ENCODE results near the gene TLL1. TPM values are rescaled to one million over a fixed set of nuclear protein-coding genes. Genes with fewer than 3 reads are reported as not detected.

TLL1 gene
- total RNA-seq, 4 donors from 2014 or later = 4.2 to 20.4 (median 8.4) TPM

DNA sequence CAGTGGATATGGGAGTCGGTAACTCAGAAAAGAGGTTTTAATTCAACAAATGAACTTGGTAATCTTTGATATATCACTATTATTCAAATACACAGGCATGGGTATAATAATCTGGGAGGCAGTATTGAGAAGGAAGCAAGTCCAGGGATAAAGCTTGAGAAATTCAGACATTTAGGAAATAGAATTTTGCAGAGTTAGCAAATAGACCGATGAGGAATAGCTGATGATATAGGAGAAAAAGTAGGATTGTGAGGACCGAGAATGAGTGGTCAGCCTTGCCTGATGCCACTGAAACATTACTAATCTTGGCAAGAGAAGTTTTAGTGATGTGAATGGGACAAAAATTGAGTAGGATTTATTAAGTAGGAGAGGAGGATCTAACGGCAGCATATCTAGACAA is 71.9 kb downstream of the TLL1 start:
- 91 to 92% methylated on average over 4 of the region's 4 CpGs for WGBS, 2 donors
- no peak for TF ChIP-seq EP300 (IDR thresholded peaks at IDR 0.05)
- TF ChIP-seq POLR2A (IDR thresholded peaks at IDR 0.05) = no peak
- TF ChIP-seq, protein P1, sequence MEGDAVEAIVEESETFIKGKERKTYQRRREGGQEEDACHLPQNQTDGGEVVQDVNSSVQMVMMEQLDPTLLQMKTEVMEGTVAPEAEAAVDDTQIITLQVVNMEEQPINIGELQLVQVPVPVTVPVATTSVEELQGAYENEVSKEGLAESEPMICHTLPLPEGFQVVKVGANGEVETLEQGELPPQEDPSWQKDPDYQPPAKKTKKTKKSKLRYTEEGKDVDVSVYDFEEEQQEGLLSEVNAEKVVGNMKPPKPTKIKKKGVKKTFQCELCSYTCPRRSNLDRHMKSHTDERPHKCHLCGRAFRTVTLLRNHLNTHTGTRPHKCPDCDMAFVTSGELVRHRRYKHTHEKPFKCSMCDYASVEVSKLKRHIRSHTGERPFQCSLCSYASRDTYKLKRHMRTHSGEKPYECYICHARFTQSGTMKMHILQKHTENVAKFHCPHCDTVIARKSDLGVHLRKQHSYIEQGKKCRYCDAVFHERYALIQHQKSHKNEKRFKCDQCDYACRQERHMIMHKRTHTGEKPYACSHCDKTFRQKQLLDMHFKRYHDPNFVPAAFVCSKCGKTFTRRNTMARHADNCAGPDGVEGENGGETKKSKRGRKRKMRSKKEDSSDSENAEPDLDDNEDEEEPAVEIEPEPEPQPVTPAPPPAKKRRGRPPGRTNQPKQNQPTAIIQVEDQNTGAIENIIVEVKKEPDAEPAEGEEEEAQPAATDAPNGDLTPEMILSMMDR (IDR thresholded peaks at IDR 0.05) = no peak
- Histone ChIP-seq H3K9me3 (peaks cover 0 to 5% (median 0%) of the 10 kb centered on the region in 4 donors), H3K4me3 (no peak overlapping the region), H3K27ac (no peak overlapping the region), H3K27me3 (no peaks in the 10 kb centered on the region), H3K36me3 (no peaks in the 10 kb centered on the region), H3K4me1 (no peaks in the 10 kb centered on the region)
- no peak for DNase-seq (ENCODE audit: low spot score in 2 of 2)

DNA sequence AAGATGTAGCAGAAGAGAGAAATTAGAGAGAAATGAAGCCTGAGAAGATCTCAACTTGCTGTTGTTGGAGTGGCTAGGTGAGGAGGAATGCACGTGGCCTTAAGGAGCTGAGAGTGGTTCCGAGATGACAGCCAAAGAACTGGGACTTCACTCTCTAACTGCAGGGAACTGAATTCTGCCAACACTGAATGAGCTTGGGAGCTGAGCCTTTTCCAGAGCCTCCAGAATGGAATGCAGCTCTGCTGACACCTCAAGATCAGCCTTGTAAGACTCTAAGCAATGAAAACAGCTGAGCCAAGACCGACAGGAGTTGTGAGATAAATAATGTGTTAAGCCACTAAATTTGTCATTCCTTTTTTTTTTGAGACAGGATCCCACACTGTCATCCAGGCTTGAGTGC is 73.0 kb downstream of the TLL1 start:
- Histone ChIP-seq H3K27ac (no peak overlapping the region), H3K27me3 (no peaks in the 10 kb centered on the region), H3K9me3 (peaks cover 0 to 5% (median 0%) of the 10 kb centered on the region in 4 donors), H3K36me3 (no peaks in the 10 kb centered on the region), H3K4me3 (no peak overlapping the region), H3K4me1 (no peaks in the 10 kb centered on the region)
- TF ChIP-seq, protein P1 (IDR thresholded peaks at IDR 0.05) = no peak
- TF ChIP-seq EP300 (IDR thresholded peaks at IDR 0.05) = no peak
- no peak for TF ChIP-seq POLR2A (IDR thresholded peaks at IDR 0.05)
- no peak for DNase-seq (ENCODE audit: low spot score in 2 of 2)
- WGBS, 2 donors = 79 to 84% methylated on average over 3 of the region's 3 CpGs

DNA sequence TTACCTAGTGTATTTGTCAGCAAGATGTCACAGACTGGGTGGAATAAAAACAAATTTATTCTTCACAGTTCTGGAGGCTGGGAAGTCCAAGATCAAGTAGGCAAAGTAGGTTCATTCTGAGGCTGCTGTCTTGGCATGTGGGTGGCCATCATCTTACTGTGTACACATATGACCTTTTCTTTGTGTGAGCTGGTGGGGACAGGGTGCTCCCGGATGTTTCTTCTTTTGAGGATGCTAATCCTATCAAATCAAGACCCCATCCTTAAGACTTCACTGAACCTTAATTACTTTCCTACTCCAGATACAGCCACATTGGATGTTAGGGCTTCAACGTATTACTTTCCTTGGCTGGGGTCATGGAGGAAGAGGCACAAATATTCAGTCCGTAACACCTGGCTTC is 74.0 kb downstream of the TLL1 start:
- no peak overlapping the region for H3K27ac ChIP-seq
- TF ChIP-seq EP300 (IDR thresholded peaks at IDR 0.05) = no peak
- TF ChIP-seq, protein P1 (IDR thresholded peaks at IDR 0.05) = no peak
- no peak for TF ChIP-seq POLR2A (IDR thresholded peaks at IDR 0.05)
- DNase-seq (ENCODE audit: low spot score in 2 of 2) = no peak
- WGBS, 2 donors = 89 to 93% methylated on average over 3 of the region's 3 CpGs
- no peaks in the 10 kb centered on the region for H3K4me1 ChIP-seq
- H3K4me3 ChIP-seq = no peak overlapping the region
- no peaks in the 10 kb centered on the region for H3K27me3 ChIP-seq
- H3K36me3 ChIP-seq = no peaks in the 10 kb centered on the region
- H3K9me3 ChIP-seq = peaks cover 0 to 5% (median 0%) of the 10 kb centered on the region in 4 donors

DNA sequence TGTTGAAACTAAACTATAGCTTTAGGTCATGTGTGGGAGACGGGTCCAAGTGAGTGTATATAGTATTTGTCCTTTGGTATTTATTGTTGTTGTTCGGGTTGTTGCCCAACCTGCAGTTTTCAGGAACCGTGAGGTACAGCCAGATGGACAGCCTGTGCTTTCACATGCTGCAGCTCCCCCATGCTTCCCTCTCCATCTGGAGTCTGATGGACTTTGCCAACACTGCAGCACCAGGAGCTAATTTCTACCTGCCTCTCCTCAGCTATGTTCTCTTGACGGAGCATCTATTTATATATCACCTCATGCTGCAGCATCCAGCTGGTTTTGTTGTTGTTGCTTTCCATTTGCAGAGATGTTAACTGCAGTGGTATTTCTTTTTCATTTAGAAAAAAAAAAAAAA is 80.1 kb downstream of the TLL1 start:
- Histone ChIP-seq H3K27ac (no peak overlapping the region), H3K4me1 (no peaks in the 10 kb centered on the region), H3K27me3 (no peaks in the 10 kb centered on the region), H3K36me3 (no peaks in the 10 kb centered on the region), H3K4me3 (no peak overlapping the region), H3K9me3 (peaks cover 0 to 26% (median 0%) of the 10 kb centered on the region in 4 donors)
- 72 to 78% methylated on average over 4 of the region's 4 CpGs for WGBS, 2 donors
- no peak for DNase-seq (ENCODE audit: low spot score in 2 of 2)
- TF ChIP-seq, protein P1 (IDR thresholded peaks at IDR 0.05) = no peak

DNA sequence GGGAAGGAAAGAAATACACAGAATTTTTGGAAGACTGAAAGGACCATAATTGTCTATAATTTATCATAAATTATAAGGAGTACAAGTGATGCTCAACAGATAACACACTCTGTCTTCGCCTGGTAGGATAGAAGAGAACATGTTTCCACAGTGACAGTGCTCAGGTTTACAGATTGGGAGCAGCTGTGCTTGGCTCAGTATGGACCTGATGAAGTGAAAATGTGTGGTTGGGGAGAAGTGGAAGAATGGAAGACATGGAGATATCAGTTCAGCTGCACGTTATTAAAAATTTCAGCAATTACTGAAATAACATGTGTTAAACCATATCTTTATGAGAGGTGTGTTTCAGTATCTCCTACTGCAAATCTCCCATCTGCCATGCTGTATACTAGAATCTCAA is 90.6 kb downstream of the TLL1 start:
- Histone ChIP-seq H3K36me3 (no peaks in the 10 kb centered on the region), H3K27ac (no peak overlapping the region), H3K4me3 (no peak overlapping the region), H3K4me1 (no peaks in the 10 kb centered on the region), H3K27me3 (no peaks in the 10 kb centered on the region), H3K9me3 (peaks cover 0 to 28% (median 0%) of the 10 kb centered on the region in 4 donors)
- 69 to 72% methylated on average over 2 of the region's 2 CpGs for WGBS, 2 donors
- no peak for DNase-seq (ENCODE audit: low spot score in 2 of 2)
- TF ChIP-seq POLR2A (IDR thresholded peaks at IDR 0.05) (no peak), EP300 (IDR thresholded peaks at IDR 0.05) (no peak)
- TF ChIP-seq, protein P1 (IDR thresholded peaks at IDR 0.05) = no peak
